ENCODE data around the gene RXRB. TPM values are rescaled to one million over a fixed set of nuclear protein-coding genes. Genes with fewer than 3 reads are reported as not detected.

Gene RXRB
- total RNA-seq, 1 donor from 2014 or later, result 15.0 TPM

DNA sequence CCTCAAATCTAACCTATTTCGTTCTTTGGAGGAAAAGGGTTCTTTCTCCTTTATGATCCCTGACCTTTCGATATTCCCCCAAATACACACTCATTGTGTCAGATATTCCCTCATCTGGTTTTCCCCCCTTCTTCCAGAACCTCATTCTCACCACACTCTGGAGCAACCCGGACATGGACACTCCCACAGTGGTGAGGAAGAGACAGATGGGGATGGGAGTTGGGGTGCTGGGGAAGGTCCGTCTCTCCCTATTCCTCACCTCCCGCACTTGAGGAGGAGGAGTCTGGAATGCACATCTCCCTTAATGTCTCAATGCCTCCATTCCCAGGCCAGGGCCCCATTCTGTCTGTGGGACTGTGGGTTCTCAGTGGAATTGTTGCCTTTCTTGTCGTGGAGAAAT, 1.5 kb upstream of the RXRB start:
- TF ChIP-seq, protein P1, sequence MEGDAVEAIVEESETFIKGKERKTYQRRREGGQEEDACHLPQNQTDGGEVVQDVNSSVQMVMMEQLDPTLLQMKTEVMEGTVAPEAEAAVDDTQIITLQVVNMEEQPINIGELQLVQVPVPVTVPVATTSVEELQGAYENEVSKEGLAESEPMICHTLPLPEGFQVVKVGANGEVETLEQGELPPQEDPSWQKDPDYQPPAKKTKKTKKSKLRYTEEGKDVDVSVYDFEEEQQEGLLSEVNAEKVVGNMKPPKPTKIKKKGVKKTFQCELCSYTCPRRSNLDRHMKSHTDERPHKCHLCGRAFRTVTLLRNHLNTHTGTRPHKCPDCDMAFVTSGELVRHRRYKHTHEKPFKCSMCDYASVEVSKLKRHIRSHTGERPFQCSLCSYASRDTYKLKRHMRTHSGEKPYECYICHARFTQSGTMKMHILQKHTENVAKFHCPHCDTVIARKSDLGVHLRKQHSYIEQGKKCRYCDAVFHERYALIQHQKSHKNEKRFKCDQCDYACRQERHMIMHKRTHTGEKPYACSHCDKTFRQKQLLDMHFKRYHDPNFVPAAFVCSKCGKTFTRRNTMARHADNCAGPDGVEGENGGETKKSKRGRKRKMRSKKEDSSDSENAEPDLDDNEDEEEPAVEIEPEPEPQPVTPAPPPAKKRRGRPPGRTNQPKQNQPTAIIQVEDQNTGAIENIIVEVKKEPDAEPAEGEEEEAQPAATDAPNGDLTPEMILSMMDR (conservative IDR thresholded peaks at IDR 0.05; ENCODE audit: low read depth, low read length), result no peak
- DNase-seq (ENCODE audit: low read depth), result no peak
- H3K4me3 ChIP-seq (ENCODE audit: low read depth, low read length), result peak overlapping the region; percentile 86

DNA sequence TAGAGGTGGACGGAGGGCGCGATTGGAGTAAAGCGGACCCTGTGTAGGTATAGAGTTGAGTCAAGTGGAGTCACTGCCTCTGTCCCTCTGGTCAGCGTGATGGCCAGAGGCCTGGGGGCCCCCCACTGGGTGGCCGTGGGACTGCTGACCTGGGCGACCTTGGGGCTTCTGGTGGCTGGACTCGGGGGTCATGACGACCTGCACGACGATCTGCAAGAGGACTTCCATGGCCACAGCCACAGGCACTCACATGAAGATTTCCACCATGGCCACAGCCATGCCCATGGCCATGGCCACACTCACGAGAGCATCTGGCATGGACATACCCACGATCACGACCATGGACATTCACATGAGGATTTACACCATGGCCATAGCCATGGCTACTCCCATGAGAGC, 681 bp upstream of the RXRB start:
- TF ChIP-seq, protein P1 (conservative IDR thresholded peaks at IDR 0.05; ENCODE audit: low read depth, low read length), result peak; percentile 11
- no peak for DNase-seq (ENCODE audit: low read depth)
- peak overlapping the region; percentile 86 for H3K4me3 ChIP-seq (ENCODE audit: low read depth, low read length)

DNA sequence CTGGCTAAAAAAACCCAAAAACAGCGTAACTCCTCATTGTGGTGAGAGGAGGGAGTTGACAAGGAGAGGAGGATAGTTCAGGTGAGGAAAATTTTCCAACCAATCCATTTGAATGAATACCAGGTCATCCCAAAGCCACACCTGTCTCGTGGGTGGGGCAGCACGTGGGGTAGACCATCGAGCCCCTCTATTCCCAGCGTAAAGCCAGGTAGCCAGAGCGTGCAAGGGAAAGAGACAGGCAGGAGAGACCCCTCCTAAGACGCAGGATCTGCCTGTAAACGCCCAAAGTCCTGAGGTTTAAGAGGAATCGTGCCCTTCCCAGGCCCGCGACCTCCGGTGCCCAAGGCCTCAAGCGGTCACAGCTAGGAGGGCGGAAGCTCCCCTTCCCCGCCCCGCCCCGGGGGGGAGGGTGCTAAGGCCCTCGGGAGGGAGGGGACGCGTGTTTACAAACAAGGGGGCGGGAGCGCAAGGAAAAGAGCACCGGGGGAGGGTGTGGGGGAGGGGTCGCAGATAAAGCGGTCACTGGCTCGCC, 712 bp downstream of the RXRB start:
- TF ChIP-seq, protein P1 (conservative IDR thresholded peaks at IDR 0.05; ENCODE audit: low read depth, low read length), result no peak
- DNase-seq (ENCODE audit: low read depth), result no peak
- peak overlapping the region; percentile 86 for H3K4me3 ChIP-seq (ENCODE audit: low read depth, low read length)

DNA sequence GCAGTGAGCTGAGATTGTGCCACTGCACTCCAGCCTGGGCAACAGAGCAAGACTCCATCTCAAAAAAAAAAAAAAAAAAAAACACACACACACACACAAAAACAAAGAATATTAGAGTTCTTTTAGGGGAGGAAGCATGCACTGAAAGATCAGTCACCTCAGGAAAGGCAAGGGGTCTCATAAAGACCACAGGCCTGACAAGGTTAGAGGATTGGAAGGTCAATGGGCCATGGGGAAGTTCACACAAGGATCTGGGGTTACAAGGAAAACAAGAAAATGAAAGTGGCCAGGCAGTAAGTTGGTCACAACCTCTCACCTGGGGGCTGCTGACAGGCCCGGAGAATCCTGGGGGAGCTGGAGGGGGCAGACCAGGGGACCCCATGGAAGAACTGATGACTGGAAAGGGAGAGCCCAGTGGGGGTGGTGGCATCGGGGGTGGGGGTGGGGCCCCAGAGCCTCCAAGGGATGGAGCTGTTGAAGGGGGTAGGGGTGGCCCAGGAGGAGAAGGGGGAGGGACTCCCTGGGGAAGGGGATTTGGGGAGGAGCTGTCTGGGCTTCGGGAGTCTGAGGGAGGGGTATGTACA, 1.5 kb downstream of the RXRB start:
- TF ChIP-seq, protein P1 (conservative IDR thresholded peaks at IDR 0.05; ENCODE audit: low read depth, low read length), result no peak
- DNase-seq (ENCODE audit: low read depth), result no peak
- peak overlapping the region; percentile 86 for H3K4me3 ChIP-seq (ENCODE audit: low read depth, low read length)

DNA sequence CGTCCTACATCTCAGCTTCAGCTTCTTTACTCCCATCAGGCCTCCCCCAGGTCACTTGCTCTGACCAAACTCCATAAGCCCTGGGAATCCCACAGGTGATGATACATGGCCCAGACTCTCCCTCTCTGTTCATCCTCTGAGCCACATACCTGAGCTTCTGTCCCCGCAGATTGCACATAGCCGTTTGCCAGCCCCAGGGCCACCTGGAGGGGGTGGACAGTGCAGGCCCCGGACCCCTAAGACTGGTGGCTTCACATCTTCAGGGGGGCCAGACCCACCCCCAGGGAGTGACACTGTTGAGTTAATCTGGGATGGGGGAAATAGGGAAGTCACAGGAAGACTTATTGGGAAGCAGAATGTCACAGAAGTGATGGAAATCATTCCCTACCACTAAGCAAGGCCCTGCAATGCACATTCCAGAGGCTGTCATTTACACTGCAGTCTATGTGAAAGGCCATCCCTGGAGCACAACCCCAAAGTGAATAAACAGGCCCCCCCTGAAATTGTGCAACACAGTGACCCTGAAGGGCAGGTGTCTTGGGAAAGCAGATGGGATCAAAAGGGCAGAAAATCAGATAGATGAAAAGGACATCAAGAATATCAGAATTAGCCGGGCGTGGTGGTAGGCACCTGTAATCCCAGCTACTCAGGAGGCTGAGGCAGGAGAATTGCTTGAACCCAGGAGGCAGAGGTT, 2.2 kb downstream of the RXRB start:
- TF ChIP-seq, protein P1 (conservative IDR thresholded peaks at IDR 0.05; ENCODE audit: low read depth, low read length), result no peak
- no peak for DNase-seq (ENCODE audit: low read depth)
- H3K4me3 ChIP-seq (ENCODE audit: low read depth, low read length), result peak overlapping the region; percentile 2

DNA sequence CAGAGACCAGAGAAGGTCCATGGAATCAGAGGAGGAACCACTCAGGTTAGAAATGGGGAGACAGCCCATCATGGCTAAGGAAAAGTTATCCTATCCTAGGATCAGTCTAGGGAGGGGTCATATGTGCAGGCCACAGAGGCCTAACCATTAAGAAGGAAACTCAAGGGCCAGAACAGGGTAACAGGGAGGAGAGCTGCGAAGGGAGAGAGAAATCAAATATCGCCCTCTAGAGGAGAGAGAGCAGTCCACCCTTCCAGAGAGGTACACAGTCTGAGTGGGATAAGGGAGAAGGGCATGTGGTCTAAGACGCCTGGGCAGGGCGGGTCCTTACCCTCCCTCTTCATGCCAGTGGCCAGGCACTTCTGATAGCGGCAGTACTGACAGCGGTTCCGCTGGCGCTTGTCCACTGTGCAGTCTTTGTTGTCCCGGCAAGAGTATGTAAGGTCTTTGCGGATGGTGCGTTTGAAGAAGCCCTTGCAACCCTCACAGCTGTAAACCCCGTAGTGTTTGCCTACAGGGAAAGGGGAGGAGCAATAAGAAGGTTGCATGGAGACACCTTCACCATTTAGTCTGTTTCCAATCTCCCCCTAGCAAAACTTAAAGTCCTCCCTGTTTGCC, 2.9 kb downstream of the RXRB start:
- no peak overlapping the region for H3K4me3 ChIP-seq (ENCODE audit: low read depth, low read length)
- DNase-seq (ENCODE audit: low read depth), result no peak
- TF ChIP-seq, protein P1 (conservative IDR thresholded peaks at IDR 0.05; ENCODE audit: low read depth, low read length), result peak; percentile 83

Data from epithelial cell of proximal tubule (primary cell).